ENCODE results near the gene LMAN2.

LMAN2 gene

GRCh38 chr5:177359451-177359851 is 8.0 kb upstream of the LMAN2 start:
- DNase-seq = no peak
- no peak overlapping the region for H2AFZ ChIP-seq (ENCODE audit: low read length)
- H3K4me1 ChIP-seq (ENCODE audit: low read length) = peaks cover 55% of the 10 kb centered on the region
- TF ChIP-seq EZH2 (optimal IDR thresholded peaks at IDR 0.05; ENCODE audit: low read depth, low read length) (no peak), EZH2phosphoT487 (IDR thresholded peaks at IDR 0.05; ENCODE audit: low read length) (no peak), CTCF (IDR thresholded peaks at IDR 0.05; ENCODE audit: low read length) (no peak)
- H3K4me2 ChIP-seq (ENCODE audit: low read depth, low read length) = peak overlapping the region; percentile 91
- H4K20me1 ChIP-seq (ENCODE audit: insufficient read depth, low read length) = 0 out of 2 replicates have a peak, but pooled peaks cover 6% of the 10 kb centered on the region
- H3K9me2 ChIP-seq (replicated peaks; ENCODE audit: insufficient read depth, low read length) = no peaks in the 10 kb centered on the region
- H3K9me3 ChIP-seq (replicated peaks; ENCODE audit: insufficient read depth, low read length) = no peaks in the 10 kb centered on the region
- no peak overlapping the region for H3K27ac ChIP-seq (ENCODE audit: low read length)
- no peak overlapping the region; the same call in 1 of the 2 replicates for H3K4me3 ChIP-seq (ENCODE audit: low read length)
- no peaks in the 10 kb centered on the region for H3K36me3 ChIP-seq (replicated peaks; ENCODE audit: insufficient read depth, low read length)
- H3K9ac ChIP-seq (ENCODE audit: low read length) = peak overlapping the region; percentile 94; the same call in 1 of the 2 replicates
- peaks cover 54% of the 10 kb centered on the region for H3K79me2 ChIP-seq (ENCODE audit: low read length)
- no peaks in the 10 kb centered on the region for H3K27me3 ChIP-seq (replicated peaks; ENCODE audit: insufficient read depth, low read length)
- peaks cover 14% of the 10 kb centered on the region; the same call in 1 of the 2 replicates for H3F3A ChIP-seq (ENCODE audit: insufficient read depth, low read length)

DNA sequence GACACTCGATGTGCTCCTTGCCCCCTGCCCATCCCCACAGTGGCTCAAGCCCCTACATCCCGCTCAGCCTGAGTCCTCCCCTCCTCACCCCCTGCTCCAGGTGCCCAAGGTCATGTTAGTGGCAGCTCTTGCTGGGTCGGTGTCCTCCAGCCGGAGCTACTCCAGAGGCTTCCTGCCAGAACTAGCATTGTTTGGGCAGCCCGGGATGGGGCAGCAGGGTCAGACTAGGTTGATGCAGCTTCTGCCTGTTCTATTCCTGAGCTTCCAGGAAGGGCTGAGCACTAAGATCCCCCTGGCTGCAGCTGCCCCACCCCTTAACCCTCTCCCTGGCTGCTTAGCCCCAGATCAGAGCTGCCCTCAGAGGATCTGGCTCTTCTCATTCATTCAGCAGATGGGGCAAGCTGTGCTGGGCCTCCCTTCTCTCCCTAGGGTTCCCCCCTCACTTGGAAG is 6.9 kb upstream of the LMAN2 start:
- Histone ChIP-seq H3K4me1 (ENCODE audit: low read length) (peaks cover 55% of the 10 kb centered on the region), H3K4me3 (ENCODE audit: low read length) (peak overlapping the region; percentile 97), H3K4me2 (ENCODE audit: low read depth, low read length) (peak overlapping the region; percentile 91), H3K9me2 (replicated peaks; ENCODE audit: insufficient read depth, low read length) (no peaks in the 10 kb centered on the region), H3K36me3 (replicated peaks; ENCODE audit: insufficient read depth, low read length) (no peaks in the 10 kb centered on the region), H3K9ac (ENCODE audit: low read length) (peak overlapping the region; percentile 94), H3K27me3 (replicated peaks; ENCODE audit: insufficient read depth, low read length) (no peaks in the 10 kb centered on the region), H3K27ac (ENCODE audit: low read length) (peak overlapping the region; percentile 92), H2AFZ (ENCODE audit: low read length) (no peak overlapping the region), H3K9me3 (replicated peaks; ENCODE audit: insufficient read depth, low read length) (no peaks in the 10 kb centered on the region), H3K79me2 (ENCODE audit: low read length) (peaks cover 44% of the 10 kb centered on the region), H4K20me1 (ENCODE audit: insufficient read depth, low read length) (no peaks in the 10 kb centered on the region), H3F3A (ENCODE audit: insufficient read depth, low read length) (peaks cover 14% of the 10 kb centered on the region; the same call in 1 of the 2 replicates)
- no peak for DNase-seq
- no peak for TF ChIP-seq CTCF (IDR thresholded peaks at IDR 0.05; ENCODE audit: low read length)
- no peak for TF ChIP-seq EZH2 (optimal IDR thresholded peaks at IDR 0.05; ENCODE audit: low read depth, low read length)
- TF ChIP-seq EZH2phosphoT487 (IDR thresholded peaks at IDR 0.05; ENCODE audit: low read length) = no peak

DNA sequence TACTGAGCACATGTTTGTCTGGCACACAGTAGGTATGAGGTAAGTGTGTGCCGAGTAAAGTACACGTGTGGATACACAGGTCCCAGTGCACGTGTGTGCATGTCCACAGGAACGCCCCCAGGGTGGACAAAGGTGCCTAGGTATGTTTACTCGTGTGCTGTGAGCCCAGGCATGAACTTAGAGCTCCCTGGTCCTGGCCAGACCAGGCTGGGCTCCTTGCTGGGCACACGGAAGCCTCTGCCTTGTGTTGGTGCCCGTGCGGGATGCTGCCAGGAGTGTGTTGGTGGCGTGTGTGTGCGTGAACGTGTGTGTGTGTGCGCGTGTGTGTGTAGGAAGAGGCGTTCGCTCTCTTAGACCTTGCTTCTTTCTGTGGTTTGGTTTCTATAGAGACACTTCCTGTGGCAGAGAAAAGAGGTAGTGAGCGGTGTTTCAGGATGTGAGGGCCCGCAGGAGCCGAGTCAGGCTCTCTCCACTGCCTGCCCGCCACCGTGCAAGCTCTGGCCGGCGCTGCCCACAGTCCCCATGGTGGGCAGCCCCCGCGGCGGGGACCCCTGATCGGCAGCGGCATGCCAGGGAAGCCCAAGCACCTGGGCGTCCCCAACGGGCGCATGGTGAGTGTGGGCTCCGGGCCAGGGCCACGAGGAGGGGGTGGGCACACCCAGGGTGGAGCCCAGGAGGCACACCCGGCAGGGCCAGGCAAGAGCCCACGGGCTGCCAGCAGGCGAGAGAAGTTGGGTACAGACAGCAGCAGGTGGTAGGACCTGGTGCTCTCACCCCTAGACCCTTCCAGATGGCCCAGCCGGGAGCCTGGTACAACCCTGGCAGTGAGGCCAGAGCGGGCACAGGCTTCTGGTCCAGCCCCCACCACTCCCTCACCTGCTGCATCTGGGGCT is 6.2 kb upstream of the LMAN2 start, which contains the start of gene RGS14:
RGS14 (plus strand) TSS at position 466 of the 893 bp plus-strand sequence; CDS start at position 567, 101 bp downstream.
- peak; percentile 89 for DNase-seq
- H3K9ac ChIP-seq (ENCODE audit: low read length) = peak within 1 kb of the TSS; percentile 94
- H4K20me1 ChIP-seq (ENCODE audit: insufficient read depth, low read length) = no peaks in the 10 kb centered on the region
- H3K36me3 ChIP-seq (replicated peaks; ENCODE audit: insufficient read depth, low read length) = no peaks in the 10 kb centered on the region
- peak within 1 kb of the TSS; percentile 92 for H3K27ac ChIP-seq (ENCODE audit: low read length)
- peak within 1 kb of the TSS; percentile 97 for H3K4me3 ChIP-seq (ENCODE audit: low read length)
- H3K9me3 ChIP-seq (replicated peaks; ENCODE audit: insufficient read depth, low read length) = no peaks in the 10 kb centered on the region
- no peaks in the 10 kb centered on the region for H3K9me2 ChIP-seq (replicated peaks; ENCODE audit: insufficient read depth, low read length)
- H3F3A ChIP-seq (ENCODE audit: insufficient read depth, low read length) = peaks cover 14% of the 10 kb centered on the region; the same call in 1 of the 2 replicates
- peak within 1 kb of the TSS; percentile 79 for H2AFZ ChIP-seq (ENCODE audit: low read length)
- H3K4me2 ChIP-seq (ENCODE audit: low read depth, low read length) = peak within 1 kb of the TSS; percentile 91
- H3K27me3 ChIP-seq (replicated peaks; ENCODE audit: insufficient read depth, low read length) = no peaks in the 10 kb centered on the region
- peaks cover 55% of the 10 kb centered on the region for H3K4me1 ChIP-seq (ENCODE audit: low read length)
- H3K79me2 ChIP-seq (ENCODE audit: low read length) = peaks cover 40% of the 10 kb centered on the region
- no peak for TF ChIP-seq CTCF (IDR thresholded peaks at IDR 0.05; ENCODE audit: low read length)
- no peak for TF ChIP-seq EZH2 (optimal IDR thresholded peaks at IDR 0.05; ENCODE audit: low read depth, low read length)
- no peak for TF ChIP-seq EZH2phosphoT487 (IDR thresholded peaks at IDR 0.05; ENCODE audit: low read length)
